Measurements from ENCODE around the gene MRPL36. TPM values are rescaled to one million over a fixed set of nuclear protein-coding genes. Genes with fewer than 3 reads are reported as not detected.

The MRPL36 gene
- total RNA-seq, 1 experiment from 2014 or later = 102 TPM

DNA sequence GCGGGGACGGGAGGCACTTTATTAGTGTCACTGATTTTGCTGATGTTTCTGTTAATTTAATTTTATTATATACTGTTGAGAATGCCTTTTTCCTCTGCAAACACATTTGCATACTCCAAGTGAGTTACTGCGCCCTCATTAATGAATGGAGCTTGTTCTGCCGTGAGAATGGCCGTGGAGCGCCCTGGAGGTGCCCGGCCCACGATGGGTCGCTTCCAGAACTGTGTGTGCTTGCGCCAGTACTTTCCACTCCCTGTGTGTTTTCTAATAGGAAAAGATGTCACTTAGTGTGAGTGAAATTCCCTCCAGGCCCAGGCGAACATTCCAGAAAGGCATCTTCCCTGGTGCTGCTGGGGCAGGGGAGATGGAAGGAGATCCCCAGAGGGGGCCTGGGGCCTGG lies 31.6 kb upstream of the MRPL36 start:
- intact Hi-C loops (cut with micrococcal nuclease; ENCODE audit: unreplicated experiment) = no loop called here
- CTCF ChIA-PET = no interaction called here
- TF ChIP-seq EZH2 (IDR thresholded peaks at IDR 0.05; ENCODE audit: borderline replicate concordance, low read depth, low read length, poor library complexity, severe bottlenecking) = no peak
- TF ChIP-seq, protein P1, sequence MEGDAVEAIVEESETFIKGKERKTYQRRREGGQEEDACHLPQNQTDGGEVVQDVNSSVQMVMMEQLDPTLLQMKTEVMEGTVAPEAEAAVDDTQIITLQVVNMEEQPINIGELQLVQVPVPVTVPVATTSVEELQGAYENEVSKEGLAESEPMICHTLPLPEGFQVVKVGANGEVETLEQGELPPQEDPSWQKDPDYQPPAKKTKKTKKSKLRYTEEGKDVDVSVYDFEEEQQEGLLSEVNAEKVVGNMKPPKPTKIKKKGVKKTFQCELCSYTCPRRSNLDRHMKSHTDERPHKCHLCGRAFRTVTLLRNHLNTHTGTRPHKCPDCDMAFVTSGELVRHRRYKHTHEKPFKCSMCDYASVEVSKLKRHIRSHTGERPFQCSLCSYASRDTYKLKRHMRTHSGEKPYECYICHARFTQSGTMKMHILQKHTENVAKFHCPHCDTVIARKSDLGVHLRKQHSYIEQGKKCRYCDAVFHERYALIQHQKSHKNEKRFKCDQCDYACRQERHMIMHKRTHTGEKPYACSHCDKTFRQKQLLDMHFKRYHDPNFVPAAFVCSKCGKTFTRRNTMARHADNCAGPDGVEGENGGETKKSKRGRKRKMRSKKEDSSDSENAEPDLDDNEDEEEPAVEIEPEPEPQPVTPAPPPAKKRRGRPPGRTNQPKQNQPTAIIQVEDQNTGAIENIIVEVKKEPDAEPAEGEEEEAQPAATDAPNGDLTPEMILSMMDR (conservative IDR thresholded peaks at IDR 0.05; ENCODE audit: low read depth, low read length) = no peak

DNA sequence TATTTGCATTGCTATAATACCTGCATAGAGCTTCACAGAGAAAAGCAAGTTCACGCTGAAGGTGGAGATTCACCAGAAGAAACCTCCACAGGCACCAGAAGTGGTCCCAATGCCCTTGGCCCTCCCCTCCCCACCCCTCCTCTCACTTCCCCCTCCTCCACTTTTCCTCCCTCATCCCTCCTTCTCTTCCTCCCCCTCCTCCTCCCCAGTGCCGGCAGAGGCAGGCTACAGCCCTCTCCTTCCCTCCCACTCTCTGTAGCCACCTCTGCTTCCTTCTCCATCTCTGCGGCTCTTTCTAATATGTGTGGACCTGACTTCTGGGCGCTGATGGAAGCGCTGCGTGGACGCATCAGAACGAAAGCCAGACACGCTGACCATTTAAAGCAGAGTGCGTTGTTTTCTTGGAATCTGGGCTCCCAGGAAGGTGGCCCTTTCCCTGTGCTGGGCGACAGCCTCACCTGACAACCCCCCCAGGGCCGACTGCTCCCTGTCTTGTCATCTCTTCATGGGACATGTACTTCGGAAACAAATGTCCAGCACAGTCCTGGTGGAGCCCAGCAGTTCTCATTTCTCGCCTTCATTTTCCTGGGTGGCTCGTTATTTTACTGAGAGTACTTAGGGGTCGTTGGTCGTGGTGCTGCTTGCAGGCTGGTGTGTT lies 31.1 kb upstream of the MRPL36 start:
- Histone ChIP-seq H3K36me3 (ENCODE audit: insufficient read depth, low read length, poor library complexity, severe bottlenecking) (no peaks in the 10 kb centered on the region), H3K4me3 (ENCODE audit: low read depth, low read length, poor library complexity, severe bottlenecking) (no peak overlapping the region), H3K9me3 (ENCODE audit: low read depth, low read length, poor library complexity, severe bottlenecking) (no peaks in the 10 kb centered on the region), H3K27ac (ENCODE audit: low read depth, low read length, poor library complexity, severe bottlenecking) (no peak overlapping the region), H3K27me3 (replicated peaks; ENCODE audit: insufficient read depth, low read depth, low read length, poor library complexity) (peaks cover 5% of the 10 kb centered on the region), H3K4me1 (ENCODE audit: insufficient read depth, low read length, poor library complexity, severe bottlenecking) (no peaks in the 10 kb centered on the region)
- POLR2A ChIA-PET (ENCODE audit: low non-redundant PET) = no interaction called here
- intact Hi-C loops (cut with micrococcal nuclease; ENCODE audit: unreplicated experiment) = no loop called here
- DNase-seq (ENCODE audit: low spot score) = no peak
- TF ChIP-seq, protein P1 (conservative IDR thresholded peaks at IDR 0.05; ENCODE audit: low read depth, low read length) = no peak
- CTCF ChIA-PET = no interaction called here
- no TSS peak for BruUV-seq (replicated peaks)

More for the DNA sequence above, 31.6 kb upstream of the MRPL36 start:
- no peak overlapping the region for H3K27ac ChIP-seq (ENCODE audit: low read depth, low read length, poor library complexity, severe bottlenecking)
- BruUV-seq (replicated peaks) = no TSS peak
- H3K4me3 ChIP-seq (ENCODE audit: low read depth, low read length, poor library complexity, severe bottlenecking) = no peak overlapping the region
- no peak for DNase-seq (ENCODE audit: low spot score)
- POLR2A ChIA-PET (ENCODE audit: low non-redundant PET) = no interaction called here
- no peaks in the 10 kb centered on the region for H3K4me1 ChIP-seq (ENCODE audit: insufficient read depth, low read length, poor library complexity, severe bottlenecking)
- H3K36me3 ChIP-seq (ENCODE audit: insufficient read depth, low read length, poor library complexity, severe bottlenecking) = no peaks in the 10 kb centered on the region
- H3K9me3 ChIP-seq (ENCODE audit: low read depth, low read length, poor library complexity, severe bottlenecking) = no peaks in the 10 kb centered on the region
- peaks cover 5% of the 10 kb centered on the region for H3K27me3 ChIP-seq (replicated peaks; ENCODE audit: insufficient read depth, low read depth, low read length, poor library complexity)

GRCh38 chr5:1827886-1828397 lies 28.3 kb upstream of the MRPL36 start:
- TF ChIP-seq, protein P1 (conservative IDR thresholded peaks at IDR 0.05; ENCODE audit: low read depth, low read length) = no peak
- no peak for TF ChIP-seq EZH2 (IDR thresholded peaks at IDR 0.05; ENCODE audit: borderline replicate concordance, low read depth, low read length, poor library complexity, severe bottlenecking)
- H3K36me3 ChIP-seq (ENCODE audit: insufficient read depth, low read length, poor library complexity, severe bottlenecking) = no peaks in the 10 kb centered on the region
- no peaks in the 10 kb centered on the region for H3K27me3 ChIP-seq (replicated peaks; ENCODE audit: insufficient read depth, low read depth, low read length, poor library complexity)
- H3K27ac ChIP-seq (ENCODE audit: low read depth, low read length, poor library complexity, severe bottlenecking) = no peak overlapping the region
- ChIA-PET POLR2A (ENCODE audit: low non-redundant PET) (no interaction called here), CTCF (no interaction called here)
- intact Hi-C loops (cut with micrococcal nuclease; ENCODE audit: unreplicated experiment) = no loop called here
- H3K9me3 ChIP-seq (ENCODE audit: low read depth, low read length, poor library complexity, severe bottlenecking) = no peaks in the 10 kb centered on the region
- no peaks in the 10 kb centered on the region for H3K4me1 ChIP-seq (ENCODE audit: insufficient read depth, low read length, poor library complexity, severe bottlenecking)
- no TSS peak for BruUV-seq (replicated peaks)
- DNase-seq (ENCODE audit: low spot score) = peak; percentile 12
- no peak overlapping the region for H3K4me3 ChIP-seq (ENCODE audit: low read depth, low read length, poor library complexity, severe bottlenecking)

Measured in A673 (cell line).